Lower leg skin (tissue), 4 donors: Measurements from ENCODE around the gene RPL32. TPM values are rescaled to one million over a fixed set of nuclear protein-coding genes. Genes with fewer than 3 reads are reported as not detected.

Experiments used
- DNase-seq, 2 donors: peaks; one replicate each; pipeline ENCODE4 v3.0.0-alpha.2; 2019; ENCODE audit warnings: low spot score in 2 of 2
- H3K4me3 ChIP-seq: fragments of 200-600 bp; sonication (generic); 2 replicates; pipeline ENCODE4 v1.5.1; 2017; ENCODE audit warnings: mild to moderate bottlenecking, low read depth; ENCODE audit not compliant: poor library complexity, severe bottlenecking
- POLR2A ChIP-seq, 2 donors: fragments of 450-650 bp; IDR thresholded peaks; one replicate each; pipeline ENCODE4 v1.6.1; 2016 to 2017; ENCODE audit warnings: antibody characterized with exemption in 2 of 2, mild to moderate bottlenecking in 1 of 2, moderate library complexity in 1 of 2
- WGBS, 2 donors: methylation state at CpG; one replicate each; pipeline ENCODE4 v1.1.5; 2018; 5-methylcytosine and 5-hydroxymethylcytosine counted together
- intact Hi-C: fragments of 100-400 bp; cut with DNase I; formaldehyde crosslinking; loops from one replicate; pipeline ENCODE4 v1.15.0; 2023; ENCODE audit warnings: low total_unique reads
- total RNA-seq, 4 donors: library from RNA; depleted of rRNA; stranded (reverse); fragments of >200 nt; gene quantifications; one replicate each; pipeline ENCODE4 v1.1.0, GENCODE V29; 2016
- TF ChIP-seq, protein P1 (sequence below), 3 donors: fragments of 450-650 bp; IDR thresholded peaks; one replicate each; pipeline ENCODE4 v1.5.1; 2016; ENCODE audit warnings: antibody characterized with exemption in 3 of 3, mild to moderate bottlenecking in 3 of 3, moderate library complexity in 2 of 3

RPL32 gene
- total RNA-seq, 4 donors from 2014 or later: 1,042 to 3,119 (median 2,671) TPM

DNA sequence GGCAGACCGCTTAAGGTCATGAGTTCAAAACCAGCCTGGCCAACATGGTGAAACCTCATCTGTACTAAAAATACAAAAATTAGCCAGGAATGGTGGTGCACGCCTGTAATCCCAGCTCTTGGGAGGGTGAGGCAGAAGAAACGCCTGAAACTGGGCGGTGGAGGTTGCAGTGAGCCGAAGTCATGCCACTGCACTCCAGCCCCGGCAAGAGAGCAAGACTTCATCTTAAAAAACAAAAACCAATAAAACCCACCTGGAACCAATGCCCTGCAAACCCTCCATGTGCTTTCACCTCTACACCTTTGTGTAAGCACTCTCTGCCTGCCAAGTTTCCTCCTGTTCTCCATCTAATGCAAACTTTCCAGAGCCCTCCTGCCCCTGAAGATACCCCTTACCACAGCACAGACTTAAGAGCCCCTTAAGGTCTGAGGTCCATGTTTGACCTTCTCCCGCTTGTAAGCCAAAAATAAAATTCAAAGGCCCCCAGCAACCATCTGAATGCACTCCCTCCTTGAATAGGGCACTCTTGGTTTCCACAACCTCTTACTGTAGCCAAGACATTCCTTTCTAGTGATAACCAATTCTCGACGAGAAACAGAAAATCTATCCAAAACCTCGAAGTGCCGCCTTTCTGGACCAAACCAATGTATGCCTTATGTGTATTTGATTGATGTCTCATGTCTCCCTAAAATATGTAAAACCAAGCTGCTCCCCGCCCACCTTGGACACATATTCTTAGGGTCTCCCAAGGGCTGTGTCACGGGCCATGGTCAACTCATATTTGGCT lies 3.0 kb downstream of the RPL32 start:
- DNase-seq: no peak
- intact Hi-C loops: no loop called here
- WGBS, 2 donors: 67 to 71% methylated on average over 13 of the region's 13 CpGs
- no peak overlapping the region for H3K4me3 ChIP-seq
- no peak for TF ChIP-seq POLR2A (IDR thresholded peaks at IDR 0.05)
- TF ChIP-seq, protein P1, sequence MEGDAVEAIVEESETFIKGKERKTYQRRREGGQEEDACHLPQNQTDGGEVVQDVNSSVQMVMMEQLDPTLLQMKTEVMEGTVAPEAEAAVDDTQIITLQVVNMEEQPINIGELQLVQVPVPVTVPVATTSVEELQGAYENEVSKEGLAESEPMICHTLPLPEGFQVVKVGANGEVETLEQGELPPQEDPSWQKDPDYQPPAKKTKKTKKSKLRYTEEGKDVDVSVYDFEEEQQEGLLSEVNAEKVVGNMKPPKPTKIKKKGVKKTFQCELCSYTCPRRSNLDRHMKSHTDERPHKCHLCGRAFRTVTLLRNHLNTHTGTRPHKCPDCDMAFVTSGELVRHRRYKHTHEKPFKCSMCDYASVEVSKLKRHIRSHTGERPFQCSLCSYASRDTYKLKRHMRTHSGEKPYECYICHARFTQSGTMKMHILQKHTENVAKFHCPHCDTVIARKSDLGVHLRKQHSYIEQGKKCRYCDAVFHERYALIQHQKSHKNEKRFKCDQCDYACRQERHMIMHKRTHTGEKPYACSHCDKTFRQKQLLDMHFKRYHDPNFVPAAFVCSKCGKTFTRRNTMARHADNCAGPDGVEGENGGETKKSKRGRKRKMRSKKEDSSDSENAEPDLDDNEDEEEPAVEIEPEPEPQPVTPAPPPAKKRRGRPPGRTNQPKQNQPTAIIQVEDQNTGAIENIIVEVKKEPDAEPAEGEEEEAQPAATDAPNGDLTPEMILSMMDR (IDR thresholded peaks at IDR 0.05): no peak

- intact Hi-C loops: no loop called here
- WGBS, 2 donors: 65 to 74% methylated on average over 6 of the region's 6 CpGs
- H3K4me3 ChIP-seq: no peak overlapping the region
- no peak for DNase-seq
- TF ChIP-seq, protein P1 (IDR thresholded peaks at IDR 0.05): no peak
- TF ChIP-seq POLR2A (IDR thresholded peaks at IDR 0.05): no peak
These were observed 3.9 kb downstream of the RPL32 start for GRCh38 chr3:12837295-12837986.

- DNase-seq: no peak
- intact Hi-C loops: no loop called here
- H3K4me3 ChIP-seq: no peak overlapping the region
- 83 to 86% methylated on average over 6 of the region's 6 CpGs for WGBS, 2 donors
- TF ChIP-seq, protein P1 (IDR thresholded peaks at IDR 0.05): no peak
- TF ChIP-seq POLR2A (IDR thresholded peaks at IDR 0.05): no peak
These were observed 6.2 kb downstream of the RPL32 start for GRCh38 chr3:12835052-12835665.

GRCh38 chr3:12833222-12834161 lies 7.9 kb downstream of the RPL32 start:
- DNase-seq: no peak
- intact Hi-C loops: no loop called here
- TF ChIP-seq, protein P1 (IDR thresholded peaks at IDR 0.05): no peak
- no peak for TF ChIP-seq POLR2A (IDR thresholded peaks at IDR 0.05)
- 77 to 79% methylated on average over 13 of the region's 13 CpGs for WGBS, 2 donors
- no peak overlapping the region for H3K4me3 ChIP-seq
